K562 (cell line): Measurements from ENCODE around the gene DNAJC18. TPM values are rescaled to one million over a fixed set of nuclear protein-coding genes. Genes with fewer than 3 reads are reported as not detected.

ENCODE experiments used
- ATAC-seq: fragments of 200-7000 bp; cut with Tn5 transposase; 3 replicates; pipeline ENCODE4 v1.9.1; 2020; ENCODE audit warnings: moderate library complexity
- BruUV-seq: library from RNA; stranded (reverse); fragments of 400-500 nt; replicated peaks from 2 replicates; lab custom pipeline; 2021; lab: Mats Ljungman, UMichigan
- CTCF ChIA-PET: fragments of 300-600 bp; formaldehyde crosslinking; extraction: SDS; loops from one replicate; lab custom pipeline; 2021; ENCODE audit warnings: low intra/inter-chr PET ratio; lab: Yijun Ruan, JAX
- POLR2A ChIA-PET: fragments of 300-600, 350-650 bp; sonication (Branson Sonifier 250); formaldehyde crosslinking; extraction: SDS; loops from one replicate; lab custom pipeline; 2021; ENCODE audit warnings: antibody characterized with exemption, inconsistent platforms; lab: Yijun Ruan, JAX
- DNase-seq, 4 experiments: peaks; one replicate each; pipeline versions ENCODE4 v3.0.0 to v3.0.0-alpha.2; 2011 to 2018; ENCODE audit warnings: low spot score in 3 of 4, mixed read lengths in 3 of 4; ENCODE audit errors: extremely low read depth in 1 of 4
- FAIRE-seq: peaks from 2 replicates; lab custom pipeline; 2011; peaks lifted over from hg19 to GRCh38; lab: Jason Lieb, UNC
- H2AFZ ChIP-seq: 2 replicates; pipeline ENCODE4 v1.6.0; 2011; ENCODE audit warnings: low read depth, low read length, control low read depth, inconsistent platforms
- H3K27ac ChIP-seq: fragments of 200-600 bp; 3 replicates; pipeline ENCODE4 v1.8.0; 2011; ENCODE audit warnings: low read depth, mild to moderate bottlenecking, control low read depth, inconsistent platforms, low read length, moderate library complexity, mixed read lengths; ENCODE audit errors: extremely low read depth
- H3K27me3 ChIP-seq, 2 experiments: fragments of 300-600 bp in 1 of 2; 2 replicates in 1 of 2; 3 replicates in 1 of 2; pipeline versions ENCODE4 v1.6.0 to v1.8.0; 2011; ENCODE audit warnings: inconsistent platforms in 2 of 2, low read length in 2 of 2, mild to moderate bottlenecking in 1 of 2, mixed read lengths in 1 of 2, moderate library complexity in 1 of 2; ENCODE audit not compliant: control insufficient read depth in 2 of 2, insufficient read depth in 2 of 2
- H3K36me3 ChIP-seq: fragments of 300-600 bp; 3 replicates; pipeline ENCODE4 v1.8.0; 2011; ENCODE audit warnings: mild to moderate bottlenecking, low read length, inconsistent platforms; ENCODE audit not compliant: control insufficient read depth, insufficient read depth
- H3K4me1 ChIP-seq, 2 experiments: fragments of 200-600 bp in 1 of 2; replicated peaks in 1 of 2; 2 replicates in 1 of 2; 3 replicates in 1 of 2; pipeline versions ENCODE4 v1.5.1 to v1.8.0; 2011; ENCODE audit warnings: inconsistent platforms in 2 of 2, low read length in 2 of 2, mild to moderate bottlenecking in 1 of 2, mixed read lengths in 1 of 2, moderate library complexity in 1 of 2; ENCODE audit not compliant: control insufficient read depth in 2 of 2, insufficient read depth in 2 of 2
- H3K4me2 ChIP-seq: 2 replicates; pipeline ENCODE4 v1.6.1; 2011; ENCODE audit warnings: low read length, control low read depth, inconsistent platforms, mixed read lengths; ENCODE audit not compliant: insufficient read depth
- H3K4me3 ChIP-seq: fragments of 200-600 bp; sonication (generic), shearing (Covaris generic); 2 replicates; pipeline ENCODE4 v1.5.1; 2016; ENCODE audit warnings: control low read depth, inconsistent platforms
- H3K79me2 ChIP-seq: fragments of 200-600 bp; 3 replicates; pipeline ENCODE4 v1.8.0; 2011; ENCODE audit warnings: low read length, inconsistent platforms; ENCODE audit not compliant: control insufficient read depth, insufficient read depth
- H3K9ac ChIP-seq, 2 experiments: 2 replicates each; pipeline versions ENCODE4 v1.6.0 to v1.6.1; 2011; ENCODE audit warnings: low read depth in 2 of 2, low read length in 2 of 2, control low read depth in 1 of 2, inconsistent platforms in 1 of 2, mild to moderate bottlenecking in 1 of 2, mixed read lengths in 1 of 2; ENCODE audit not compliant: insufficient read depth in 1 of 2
- H3K9me1 ChIP-seq: one replicate; pipeline ENCODE4 v1.6.0; 2011; ENCODE audit warnings: inconsistent platforms, mild to moderate bottlenecking, low read length, moderate library complexity; ENCODE audit not compliant: control insufficient read depth, insufficient read depth
- H3K9me3 ChIP-seq: replicated peaks from 2 replicates; pipeline ENCODE4 v1.5.1; 2011; ENCODE audit warnings: low read depth, low read length, inconsistent platforms; ENCODE audit not compliant: control insufficient read depth, insufficient read depth
- H4K20me1 ChIP-seq: replicated peaks from 2 replicates; pipeline ENCODE4 v1.6.1; 2011; ENCODE audit warnings: low read length, inconsistent platforms, mixed read lengths; ENCODE audit not compliant: control insufficient read depth, insufficient read depth
- MIER1 ChIP-seq: fragments of 450-650 bp; IDR thresholded peaks from 2 replicates; pipeline ENCODE4 v1.6.1; 2016; ENCODE audit warnings: antibody characterized with exemption, mild to moderate bottlenecking, low read depth
- NUFIP1 ChIP-seq: fragments of 450-650 bp; IDR thresholded peaks from 2 replicates; pipeline ENCODE4 v1.6.1; 2018; ENCODE audit not compliant: partially characterized antibody
- PYGO2 ChIP-seq: fragments of 450-650 bp; IDR thresholded peaks from 2 replicates; pipeline ENCODE4 v1.6.1; 2016; ENCODE audit warnings: mild to moderate bottlenecking, missing genetic modification characterization, moderate library complexity, missing compliant biosample characterization
- TCF7 ChIP-seq: sonication (generic); IDR thresholded peaks from 2 replicates; pipeline ENCODE4 v1.6.1; 2016; ENCODE audit warnings: antibody characterized with exemption, borderline replicate concordance
- TEAD1 ChIP-seq, 2 experiments: fragments of 450-650 bp in 1 of 2; sonication (generic) in 1 of 2; formaldehyde crosslinking; IDR thresholded peaks; 2 replicates each; pipeline versions ENCODE4 v1.4.0 to v1.8.0; 2020 to 2022; ENCODE audit warnings: mild to moderate bottlenecking in 2 of 2, missing genetic modification reagents in 1 of 2
- ZBTB43 ChIP-seq: sonication (generic); formaldehyde crosslinking; IDR thresholded peaks from 2 replicates; pipeline ENCODE4 v1.8.0; 2023; ENCODE audit warnings: mild to moderate bottlenecking, missing genetic modification reagents
- ZNF12 ChIP-seq: sonication (generic); formaldehyde crosslinking; IDR thresholded peaks from 2 replicates; pipeline ENCODE4 v1.4.0; 2020; ENCODE audit warnings: mild to moderate bottlenecking, missing genetic modification reagents
- WGBS: fragments of 100-300 bp; shearing (Covaris generic); methylation state at CpG from one replicate; pipeline ENCODE4 v1.1.6; 2016; ENCODE audit warnings: low coverage, mixed read lengths; ENCODE audit not compliant: insufficient coverage; ENCODE audit errors: missing lambda C conversion rate; 5-methylcytosine and 5-hydroxymethylcytosine counted together
- in situ Hi-C: fragments of 300-500 bp; cut with MboI; formaldehyde crosslinking; loops from 4 replicates; pipeline ENCODE4 v1.15.0; 2018; ENCODE audit warnings: inconsistent platforms, mixed read lengths
- intact Hi-C: fragments of 100-400 bp; cut with micrococcal nuclease; formaldehyde crosslinking; loops from 2 replicates; pipeline ENCODE4 v1.14.2; 2022
- polyA plus RNA-seq, 8 experiments: library from polyadenylated mRNA; depleted of rRNA in 4 of 8; stranded (reverse) in 5 of 8; unstranded in 3 of 8; fragments of >200 nt; fragmentation: Nextera tagmentation in 2 of 8; fragmentation: Illumina TruSeq in 1 of 8; extraction: Ambion mirVana in 2 of 8; extraction: Trizol in 1 of 8; gene quantifications; 2 replicates each; pipeline versions ENCODE4 v1.2.1 to v1.2.3, GENCODE V29; 2011 to 2014; ENCODE audit warnings: inconsistent platforms in 1 of 8, missing spikeins in 1 of 8
- total RNA-seq, 7 experiments: library from RNA; depleted of rRNA in 6 of 7; stranded (reverse); fragments of >200 nt in 6 of 7; fragmentation: Illumina TruSeq in 2 of 7; extraction: Trizol in 2 of 7; gene quantifications; 2 replicates each; pipeline versions ENCODE4 v1.2.1 to v1.2.3, GENCODE V29; 2011 to 2021; ENCODE audit warnings: low replicate concordance in 1 of 7

Gene DNAJC18
- total and polyA plus RNA-seq, 9 of the 15 experiments (the other 6 are each of a cell fraction or from before 2014, with no cell fraction given) = 1.5 to 13.3 (median 7.5) TPM

GRCh38 chr5:139374909-139375308, 64.4 kb downstream of the DNAJC18 start:
- BruUV-seq = no TSS peak
- Histone ChIP-seq H3K36me3 (peaks cover 14% of the 10 kb centered on the region; the same call in 2 of the 3 replicates), H4K20me1 (no peaks in the 10 kb centered on the region), H3K4me1 (peaks cover 0 to 14% of the 10 kb centered on the region in 2 experiments; a peak in 2 of 5 replicates), H3K9me1 (no peaks in the 10 kb centered on the region), H2AFZ (no peak overlapping the region), H3K9ac (no peak overlapping the region), H3K79me2 (no peaks in the 10 kb centered on the region), H3K4me2 (no peak overlapping the region), H3K9me3 (no peaks in the 10 kb centered on the region), H3K27ac (no peak overlapping the region), H3K27me3 (no peaks in the 10 kb centered on the region), H3K4me3 (no peak overlapping the region)
- FAIRE-seq (no peak), DNase-seq (no peak), ATAC-seq (no peak; the same call in 2 of the 3 replicates)
- in situ Hi-C loops (no loop called here), intact Hi-C loops (no loop called here)
- no peak for TF ChIP-seq ZBTB43
- no peak for TF ChIP-seq NUFIP1
- TF ChIP-seq TCF7 = no peak
- no peak for TF ChIP-seq ZNF12 (CRISPR knock-in tag)
- no peak for TF ChIP-seq PYGO2 (tag)
- no peak for TF ChIP-seq MIER1
- TF ChIP-seq TEAD1 (CRISPR knock-in tag; IDR thresholded peaks at IDR 0.05) = 0 out of 4 replicates have a peak, but pooled peaks of 1 of the 2 experiments have one; percentile 29
- ChIA-PET POLR2A (interaction anchor here (0.6 to 0.9 kb wide), 2 partner anchors 11 to 34 kb away, joined by 3 read pairs; no protein-coding TSS in a partner anchor), CTCF (no interaction called here)
- WGBS = 28% methylated on average over 2 of the region's 2 CpGs
